Retinal pigment epithelial cell (primary cell): ENCODE measurements around the gene ILKAP.

Experiments
- DNase-seq: peaks from one replicate; pipeline ENCODE4 v3.0.0-alpha.2; 2010; ENCODE audit warnings: low read depth
- H3K4me3 ChIP-seq: 2 replicates; pipeline ENCODE4 v1.5.1; 2011; ENCODE audit warnings: mild to moderate bottlenecking, low read length, control low read depth, moderate library complexity
- CTCF ChIP-seq: conservative IDR thresholded peaks from 2 replicates; pipeline ENCODE4 v1.5.1; 2011; ENCODE audit warnings: low read depth, low read length, control low read depth, inconsistent platforms

ILKAP gene

GRCh38 chr2:238148981-238149380 is 54.5 kb downstream of the ILKAP start:
- no peak for TF ChIP-seq CTCF
- DNase-seq, result no peak
- no peak overlapping the region for H3K4me3 ChIP-seq

- no peak overlapping the region for H3K4me3 ChIP-seq
- TF ChIP-seq CTCF, result no peak
- no peak for DNase-seq
Measured at GRCh38 chr2:238146884-238147544, 56.5 kb downstream of the ILKAP start.

GRCh38 chr2:238145851-238146250 is 57.6 kb downstream of the ILKAP start:
- no peak for DNase-seq
- TF ChIP-seq CTCF, result no peak
- no peak overlapping the region for H3K4me3 ChIP-seq

- no peak overlapping the region for H3K4me3 ChIP-seq
- DNase-seq, result no peak
- no peak for TF ChIP-seq CTCF
Measured at GRCh38 chr2:238145046-238145445, 58.4 kb downstream of the ILKAP start.

GRCh38 chr2:238144262-238144661 is 59.2 kb downstream of the ILKAP start:
- H3K4me3 ChIP-seq, result no peak overlapping the region
- DNase-seq, result no peak
- TF ChIP-seq CTCF, result no peak

- no peak for TF ChIP-seq CTCF
- H3K4me3 ChIP-seq, result no peak overlapping the region
- no peak for DNase-seq
Measured at GRCh38 chr2:238143239-238143951, 60.1 kb downstream of the ILKAP start.
